ENCODE data around the gene HPS4.
"Not testable (repeated sequence)": the region's sequence is repeated elsewhere in the genome, so short reads cannot be mapped to it uniquely, and the experiment has no call there.

HPS4 gene

GRCh38 chr22:26483439-26484359 is at the start of gene HPS4, which contains the start of gene SRRD:
TSS of gene HPS4 (minus strand) at chr22:26483783. CDS start at chr22:26481762, 2,021 bp downstream.
TSS of gene SRRD (plus strand) at chr22:26483877. CDS start at chr22:26483891, 14 bp downstream.
- in situ Hi-C loops (cut with HindIII; ENCODE audit: low sequenced_read_pairs), result no loop called here

- in situ Hi-C loops (cut with HindIII; ENCODE audit: low sequenced_read_pairs), result no loop called here
Measured at GRCh38 chr22:26529345-26529744, 45.8 kb upstream of the HPS4 start.

- in situ Hi-C loops (cut with HindIII; ENCODE audit: low sequenced_read_pairs), result not testable (repeated sequence)
Measured at GRCh38 chr22:26528518-26528917, 44.9 kb upstream of the HPS4 start.

GRCh38 chr22:26527574-26528465 is 44.2 kb upstream of the HPS4 start:
- in situ Hi-C loops (cut with HindIII; ENCODE audit: low sequenced_read_pairs), result no loop called here

GRCh38 chr22:26527167-26527566 is 43.6 kb upstream of the HPS4 start:
- in situ Hi-C loops (cut with HindIII; ENCODE audit: low sequenced_read_pairs), result no loop called here

- in situ Hi-C loops (cut with HindIII; ENCODE audit: low sequenced_read_pairs), result no loop called here
Measured at GRCh38 chr22:26525946-26526564, 42.5 kb upstream of the HPS4 start.

GRCh38 chr22:26524870-26525269 is 41.3 kb upstream of the HPS4 start:
- in situ Hi-C loops (cut with HindIII; ENCODE audit: low sequenced_read_pairs), result no loop called here

GRCh38 chr22:26522592-26522991 is 39.0 kb upstream of the HPS4 start:
- in situ Hi-C loops (cut with HindIII; ENCODE audit: low sequenced_read_pairs), result no loop called here

- in situ Hi-C loops (cut with HindIII; ENCODE audit: low sequenced_read_pairs), result no loop called here
Measured at GRCh38 chr22:26522012-26522411, 38.4 kb upstream of the HPS4 start.

GRCh38 chr22:26517429-26517828 is 33.8 kb upstream of the HPS4 start:
- in situ Hi-C loops (cut with HindIII; ENCODE audit: low sequenced_read_pairs), result no loop called here

- in situ Hi-C loops (cut with HindIII; ENCODE audit: low sequenced_read_pairs), result no loop called here
Measured at GRCh38 chr22:26516503-26516902, 32.9 kb upstream of the HPS4 start.

GRCh38 chr22:26515931-26516330 is 32.3 kb upstream of the HPS4 start:
- in situ Hi-C loops (cut with HindIII; ENCODE audit: low sequenced_read_pairs), result no loop called here

- in situ Hi-C loops (cut with HindIII; ENCODE audit: low sequenced_read_pairs), result no loop called here
Measured at GRCh38 chr22:26514419-26515161, 31.0 kb upstream of the HPS4 start.

- in situ Hi-C loops (cut with HindIII; ENCODE audit: low sequenced_read_pairs), result no loop called here
Measured at GRCh38 chr22:26513838-26514237, 30.3 kb upstream of the HPS4 start.

GRCh38 chr22:26512149-26512793 is 28.7 kb upstream of the HPS4 start, which contains the start of gene TFIP11:
TSS of gene TFIP11 (minus strand) at chr22:26512473. CDS start at chr22:26510272, 2,201 bp downstream.
- in situ Hi-C loops (cut with HindIII; ENCODE audit: low sequenced_read_pairs), result no loop called here

GRCh38 chr22:26508148-26508547 is 24.6 kb upstream of the HPS4 start:
- in situ Hi-C loops (cut with HindIII; ENCODE audit: low sequenced_read_pairs), result no loop called here

GRCh38 chr22:26503758-26504157 is 20.2 kb upstream of the HPS4 start:
- in situ Hi-C loops (cut with HindIII; ENCODE audit: low sequenced_read_pairs), result no loop called here

GRCh38 chr22:26502688-26503561 is 19.3 kb upstream of the HPS4 start:
- in situ Hi-C loops (cut with HindIII; ENCODE audit: low sequenced_read_pairs), result no loop called here

GRCh38 chr22:26501996-26502395 is 18.4 kb upstream of the HPS4 start:
- in situ Hi-C loops (cut with HindIII; ENCODE audit: low sequenced_read_pairs), result no loop called here

Data from DLD1 (cell line).